ENCODE measurements around the gene SLC7A8.
"Not testable (repeated sequence)": the region's sequence is repeated elsewhere in the genome, so short reads cannot be mapped to it uniquely, and the experiment has no call there.

SLC7A8 gene

GRCh38 chr14:23112359-23113178, 70.9 kb downstream of the SLC7A8 start:
- DNase-seq = no peak

- no peak for DNase-seq
These were observed 72.7 kb downstream of the SLC7A8 start for GRCh38 chr14:23110579-23111365.

GRCh38 chr14:23109769-23110168, 73.7 kb downstream of the SLC7A8 start:
- DNase-seq = no peak

- not testable (repeated sequence) for DNase-seq
These were observed 75.3 kb downstream of the SLC7A8 start for GRCh38 chr14:23108169-23108568.

GRCh38 chr14:23107620-23108019, 75.8 kb downstream of the SLC7A8 start:
- not testable (repeated sequence) for DNase-seq

- no peak for DNase-seq
These were observed 76.8 kb downstream of the SLC7A8 start for GRCh38 chr14:23106747-23107045.

- DNase-seq = no peak
These were observed 78.1 kb downstream of the SLC7A8 start for GRCh38 chr14:23105348-23105824.

GRCh38 chr14:23104591-23105347, 78.7 kb downstream of the SLC7A8 start, which contains the start of gene CIROP:
Gene CIROP, minus strand, starts transcription at chr14:23104989. Its CDS starts 69 bp downstream, at chr14:23104920.
- DNase-seq = no peak

GRCh38 chr14:23104070-23104590, 79.3 kb downstream of the SLC7A8 start:
- DNase-seq = no peak

GRCh38 chr14:23103581-23103980, 79.9 kb downstream of the SLC7A8 start:
- DNase-seq = no peak

GRCh38 chr14:23102801-23103200, 80.7 kb downstream of the SLC7A8 start:
- no peak for DNase-seq

GRCh38 chr14:23101986-23102625, 81.4 kb downstream of the SLC7A8 start:
- DNase-seq = no peak

- DNase-seq = no peak
These were observed 82.1 kb downstream of the SLC7A8 start for GRCh38 chr14:23101213-23101970.

GRCh38 chr14:23099212-23099861, 84.1 kb downstream of the SLC7A8 start:
- DNase-seq = no peak

GRCh38 chr14:23097786-23098185, 85.7 kb downstream of the SLC7A8 start:
- DNase-seq = no peak

GRCh38 chr14:23095196-23096108, 88.0 kb downstream of the SLC7A8 start, which contains the start of gene C14orf119:
Gene C14orf119, plus strand, starts transcription at chr14:23095505. Its CDS starts 2,154 bp downstream, at chr14:23097659.
- DNase-seq = no peak

GRCh38 chr14:23094666-23095195, 88.7 kb downstream of the SLC7A8 start, which contains the start of gene ACIN1:
Gene ACIN1, minus strand, starts transcription at chr14:23095136. Its CDS starts 24 bp downstream, at chr14:23095112.
- no peak for DNase-seq

GRCh38 chr14:23093991-23094665, 89.3 kb downstream of the SLC7A8 start:
- no peak for DNase-seq

- DNase-seq = no peak
These were observed 89.9 kb downstream of the SLC7A8 start for GRCh38 chr14:23093526-23093925.
